WERI-Rb-1 (cell line): ENCODE results near the gene KRTAP6-1.

Source experiments
- DNase-seq: peaks from one replicate; pipeline ENCODE4 v3.0.0-alpha.2; 2020
- H3K27ac ChIP-seq: fragments of 250-450 bp; sonication (Bioruptor Pico); 2 replicates; pipeline ENCODE4 v1.5.1; 2020; ENCODE audit warnings: mild to moderate bottlenecking, moderate library complexity
- H3K27me3 ChIP-seq: fragments of 250-450 bp; sonication (Bioruptor Pico); 2 replicates; pipeline ENCODE4 v1.5.1; 2021; ENCODE audit warnings: mild to moderate bottlenecking, low read depth, moderate library complexity; ENCODE audit not compliant: insufficient read depth, severe bottlenecking
- H3K36me3 ChIP-seq: fragments of 250-450 bp; sonication (Bioruptor Pico); 2 replicates; pipeline ENCODE4 v1.5.1; 2020; ENCODE audit warnings: mild to moderate bottlenecking, moderate library complexity
- H3K4me3 ChIP-seq: 2 replicates; pipeline ENCODE4 v1.5.1; 2011; ENCODE audit warnings: low read depth, mild to moderate bottlenecking, control low read depth, low read length
- H3K9me3 ChIP-seq: fragments of 250-450 bp; sonication (Bioruptor Pico); 2 replicates; pipeline ENCODE4 v1.5.1; 2021; ENCODE audit warnings: mild to moderate bottlenecking, moderate library complexity; ENCODE audit not compliant: severe bottlenecking
- TF ChIP-seq, protein P1 (sequence below): IDR thresholded peaks from 2 replicates; pipeline ENCODE4 v1.5.1; 2011; ENCODE audit warnings: low read depth, mild to moderate bottlenecking, control low read depth, inconsistent platforms, low read length

KRTAP6-1 gene

GRCh38 chr21:30629200-30629599, 15.5 kb upstream of the KRTAP6-1 start:
- DNase-seq, result no peak
- Histone ChIP-seq H3K9me3 (no peaks in the 10 kb centered on the region), H3K36me3 (no peaks in the 10 kb centered on the region), H3K27ac (no peak overlapping the region), H3K4me3 (no peak overlapping the region), H3K27me3 (peaks cover 90% of the 10 kb centered on the region)
- TF ChIP-seq, protein P1, sequence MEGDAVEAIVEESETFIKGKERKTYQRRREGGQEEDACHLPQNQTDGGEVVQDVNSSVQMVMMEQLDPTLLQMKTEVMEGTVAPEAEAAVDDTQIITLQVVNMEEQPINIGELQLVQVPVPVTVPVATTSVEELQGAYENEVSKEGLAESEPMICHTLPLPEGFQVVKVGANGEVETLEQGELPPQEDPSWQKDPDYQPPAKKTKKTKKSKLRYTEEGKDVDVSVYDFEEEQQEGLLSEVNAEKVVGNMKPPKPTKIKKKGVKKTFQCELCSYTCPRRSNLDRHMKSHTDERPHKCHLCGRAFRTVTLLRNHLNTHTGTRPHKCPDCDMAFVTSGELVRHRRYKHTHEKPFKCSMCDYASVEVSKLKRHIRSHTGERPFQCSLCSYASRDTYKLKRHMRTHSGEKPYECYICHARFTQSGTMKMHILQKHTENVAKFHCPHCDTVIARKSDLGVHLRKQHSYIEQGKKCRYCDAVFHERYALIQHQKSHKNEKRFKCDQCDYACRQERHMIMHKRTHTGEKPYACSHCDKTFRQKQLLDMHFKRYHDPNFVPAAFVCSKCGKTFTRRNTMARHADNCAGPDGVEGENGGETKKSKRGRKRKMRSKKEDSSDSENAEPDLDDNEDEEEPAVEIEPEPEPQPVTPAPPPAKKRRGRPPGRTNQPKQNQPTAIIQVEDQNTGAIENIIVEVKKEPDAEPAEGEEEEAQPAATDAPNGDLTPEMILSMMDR, result no peak

DNA sequence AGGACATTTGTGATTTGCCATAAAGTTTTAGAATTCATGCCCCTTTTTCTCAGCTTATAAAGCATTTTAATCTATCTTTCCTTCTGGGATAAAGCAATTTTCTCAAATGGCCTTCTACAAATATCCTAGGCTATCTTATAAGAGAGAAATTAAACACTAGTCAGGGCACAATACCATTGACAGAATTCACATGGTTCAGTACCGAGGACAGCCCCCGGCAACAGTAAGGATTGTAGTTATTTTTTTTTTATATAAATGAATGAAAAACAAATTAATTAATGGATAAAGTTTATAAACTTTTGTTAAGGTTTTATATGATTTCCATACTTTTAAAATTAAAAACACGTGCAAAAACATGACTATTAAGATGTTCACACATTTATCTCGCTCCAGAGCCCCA, 14.4 kb upstream of the KRTAP6-1 start:
- no peak overlapping the region for H3K27ac ChIP-seq
- TF ChIP-seq, protein P1, result no peak

GRCh38 chr21:30625449-30626165, 11.9 kb upstream of the KRTAP6-1 start:
- Histone ChIP-seq H3K4me3 (no peak overlapping the region), H3K27me3 (peaks cover 87% of the 10 kb centered on the region), H3K27ac (no peak overlapping the region), H3K9me3 (no peaks in the 10 kb centered on the region), H3K36me3 (no peaks in the 10 kb centered on the region)
- DNase-seq, result no peak
- TF ChIP-seq, protein P1, result no peak

More for the DNA sequence above, 14.4 kb upstream of the KRTAP6-1 start:
- DNase-seq, result no peak
- Histone ChIP-seq H3K9me3 (no peaks in the 10 kb centered on the region), H3K4me3 (no peak overlapping the region), H3K36me3 (no peaks in the 10 kb centered on the region), H3K27me3 (peaks cover 83% of the 10 kb centered on the region)

DNA sequence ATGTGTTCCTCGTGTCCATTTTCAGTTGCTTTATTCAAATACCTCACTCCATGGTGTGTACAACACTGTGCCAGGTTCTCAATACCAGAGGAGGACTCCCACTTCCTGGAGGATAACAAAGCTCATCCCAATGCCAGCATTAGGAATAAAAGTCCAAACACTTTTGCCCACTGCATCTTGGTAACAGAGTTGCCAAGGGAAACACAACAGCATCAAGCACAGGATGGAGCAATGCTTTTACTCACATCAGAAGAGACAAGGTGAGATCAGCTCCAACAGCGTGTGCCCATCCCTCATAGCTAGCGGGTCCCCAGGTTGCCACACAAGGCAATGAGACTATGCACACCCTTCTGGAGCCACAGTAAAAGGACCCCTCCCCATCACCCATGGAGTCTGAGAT, 9.6 kb upstream of the KRTAP6-1 start:
- TF ChIP-seq, protein P1, result no peak
- H3K9me3 ChIP-seq, result no peaks in the 10 kb centered on the region

DNA sequence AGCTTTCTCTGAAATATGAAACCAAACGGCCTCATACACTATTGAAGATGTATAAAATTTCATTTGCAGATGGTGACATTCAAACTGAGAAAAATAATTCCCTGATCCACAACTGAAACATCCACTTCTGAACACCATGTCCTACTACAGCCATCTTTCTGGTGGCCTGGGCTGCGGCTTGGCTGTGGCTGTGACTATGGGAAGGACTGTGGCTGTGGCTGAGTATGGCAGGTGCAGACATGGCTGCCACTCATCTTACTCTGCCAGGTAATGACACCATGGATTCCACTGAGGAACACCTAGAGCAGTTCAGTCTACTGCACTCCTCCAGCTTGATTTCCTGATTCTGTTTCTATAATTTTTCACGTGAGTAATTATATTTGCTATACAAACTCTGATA, 6.8 kb upstream of the KRTAP6-1 start, which contains the start of gene KRTAP20-4:
Gene KRTAP20-4, plus strand, starts transcription at position 106 of the 400 bp plus-strand sequence.
- H3K27me3 ChIP-seq, result peaks cover 75% of the 10 kb centered on the region

More for the DNA sequence above, 9.6 kb upstream of the KRTAP6-1 start:
- H3K4me3 ChIP-seq, result no peak overlapping the region
- no peaks in the 10 kb centered on the region for H3K36me3 ChIP-seq
- H3K27me3 ChIP-seq, result peaks cover 87% of the 10 kb centered on the region
- no peak for DNase-seq
- H3K27ac ChIP-seq, result no peak overlapping the region

More for the DNA sequence above, 6.8 kb upstream of the KRTAP6-1 start, which contains the start of gene KRTAP20-4:
- no peak within 1 kb of the TSS for H3K4me3 ChIP-seq
- H3K27ac ChIP-seq, result no peak within 1 kb of the TSS
- H3K9me3 ChIP-seq, result no peaks in the 10 kb centered on the region
- DNase-seq, result no peak
- TF ChIP-seq, protein P1, result no peak
- H3K36me3 ChIP-seq, result no peaks in the 10 kb centered on the region
